Measurements from ENCODE around the gene ABCC4.

Gene ABCC4

DNA sequence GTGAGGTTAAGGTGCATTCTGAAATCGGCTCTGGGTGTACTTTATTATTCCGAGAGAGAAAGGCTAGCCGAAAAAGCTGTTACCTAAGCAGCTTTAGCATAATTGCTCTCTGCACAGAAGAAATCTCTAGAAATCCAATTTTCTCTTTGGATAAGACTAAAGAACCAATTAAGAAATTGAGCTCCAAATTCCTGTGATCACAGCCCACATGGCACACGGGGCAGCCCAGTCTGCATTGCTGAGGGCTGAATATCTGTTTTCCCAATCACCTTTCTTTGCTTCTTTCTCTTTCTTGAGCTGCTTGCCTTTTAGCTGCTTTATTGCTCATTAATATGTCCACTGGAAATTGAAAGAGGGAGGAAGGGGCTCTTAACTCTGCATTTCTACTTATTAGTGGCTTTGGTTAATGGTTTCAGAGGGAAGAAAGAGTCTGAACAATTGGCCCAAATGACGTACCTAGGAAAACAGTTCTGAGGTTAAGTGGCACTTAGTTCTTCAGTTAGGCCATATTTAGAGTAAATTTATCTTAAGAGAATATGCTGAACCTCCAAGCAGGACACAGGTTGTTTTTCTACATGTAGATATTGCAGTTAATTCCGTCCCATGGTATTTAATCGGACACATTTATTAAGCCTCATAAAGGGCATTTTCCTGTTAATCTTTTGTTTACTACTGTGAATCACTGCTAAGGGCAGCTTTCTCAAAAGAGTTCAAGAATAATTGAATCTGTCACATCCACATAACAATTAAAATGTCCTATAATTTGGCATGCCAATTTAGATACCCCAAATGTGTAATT, 265.7 kb downstream of the ABCC4 start:
- no peak for FAIRE-seq

DNA sequence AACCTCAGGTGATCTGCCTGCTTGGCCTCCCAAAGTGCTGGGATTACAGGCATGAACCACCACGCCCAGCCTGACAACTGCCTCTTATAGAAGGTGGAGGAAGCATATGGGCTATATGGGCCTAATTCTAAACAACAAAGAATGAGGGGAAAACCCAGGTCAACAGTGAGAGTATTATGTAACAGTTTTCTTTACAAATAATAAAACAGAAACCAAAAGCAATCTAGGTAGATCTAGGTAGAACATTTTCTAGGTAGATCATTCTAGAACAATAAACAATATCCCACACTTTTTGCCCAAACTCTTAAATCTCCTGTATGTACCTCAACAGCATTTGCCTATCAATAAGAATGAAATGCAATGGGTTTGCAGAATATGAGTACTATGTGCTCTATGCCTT, 267.4 kb downstream of the ABCC4 start:
- FAIRE-seq = no peak

- FAIRE-seq = no peak
Observed at GRCh38 chr13:95032121-95032520, 269.1 kb downstream of the ABCC4 start.

- FAIRE-seq = no peak
Observed at GRCh38 chr13:95030821-95031343, 270.4 kb downstream of the ABCC4 start.

- FAIRE-seq = peak; percentile 39
Observed at GRCh38 chr13:95027638-95028037, 273.6 kb downstream of the ABCC4 start.

DNA sequence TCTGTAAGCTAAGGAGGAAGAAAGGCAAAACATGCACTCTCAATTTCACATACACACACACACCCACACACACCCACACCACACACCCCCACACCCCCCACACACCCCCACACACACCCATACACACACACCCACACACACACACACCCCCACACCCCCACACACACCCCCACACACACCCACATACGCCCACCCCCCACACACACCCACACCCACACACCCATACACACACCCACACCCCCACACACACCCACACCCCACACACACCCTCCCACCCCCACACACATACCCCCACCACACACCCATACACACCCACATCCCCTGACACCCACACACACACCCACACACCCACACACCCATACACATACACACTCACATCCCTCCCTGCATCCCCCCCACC, 276.1 kb downstream of the ABCC4 start:
- FAIRE-seq = no peak

DNA sequence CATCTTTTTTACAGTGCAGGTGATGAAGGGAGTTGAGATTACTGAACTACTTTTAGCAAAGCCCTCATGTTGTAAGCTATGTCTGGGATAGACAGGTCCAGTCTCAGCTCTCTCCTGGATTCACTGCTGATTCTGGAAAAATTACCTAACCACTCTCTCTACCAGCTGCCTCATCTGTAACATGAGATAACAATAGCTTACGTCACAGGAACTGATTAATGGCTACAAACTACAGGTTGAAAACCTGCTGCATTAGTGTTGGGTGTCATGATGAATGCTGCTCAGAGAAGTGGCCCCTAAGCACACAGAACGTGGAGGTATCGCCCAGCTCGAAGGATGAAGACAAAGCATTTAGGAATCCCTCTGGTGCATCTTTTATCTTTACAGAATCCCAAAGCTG, 277.8 kb downstream of the ABCC4 start:
- FAIRE-seq = no peak

DNA sequence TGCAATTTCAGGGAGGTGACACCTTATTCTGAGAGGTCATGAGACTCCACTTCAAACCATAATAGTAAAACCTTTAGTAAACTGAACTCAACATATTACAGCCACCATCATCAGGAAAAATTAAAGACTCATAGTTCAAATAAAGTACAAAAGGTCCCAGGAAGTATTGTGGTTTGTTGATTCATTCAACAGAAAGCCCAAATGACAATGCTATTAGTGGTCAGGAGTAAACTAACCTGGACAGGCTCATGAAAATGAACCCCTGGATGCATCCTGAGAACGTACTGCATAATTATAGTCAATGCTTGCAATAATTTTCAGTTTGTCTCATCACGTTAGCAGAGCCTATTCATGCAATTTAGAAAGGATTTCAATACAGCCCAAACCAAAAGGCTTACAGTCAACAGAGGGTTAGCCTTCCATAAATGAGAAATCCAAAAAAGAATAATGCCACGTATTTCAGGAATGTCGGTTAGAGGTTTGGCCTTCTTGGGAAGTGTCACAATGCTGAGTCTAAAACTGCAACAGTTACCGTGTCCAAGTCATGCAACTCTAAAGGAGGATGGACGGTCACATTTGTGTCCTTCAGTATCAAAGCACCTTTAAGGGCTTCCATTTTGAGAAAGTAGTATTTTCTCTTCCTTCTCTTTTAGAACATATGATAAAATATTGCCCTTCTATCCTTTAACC, 280.8 kb downstream of the ABCC4 start:
- FAIRE-seq = no peak

GRCh38 chr13:95019886-95020285, 281.4 kb downstream of the ABCC4 start:
- no peak for FAIRE-seq

DNA sequence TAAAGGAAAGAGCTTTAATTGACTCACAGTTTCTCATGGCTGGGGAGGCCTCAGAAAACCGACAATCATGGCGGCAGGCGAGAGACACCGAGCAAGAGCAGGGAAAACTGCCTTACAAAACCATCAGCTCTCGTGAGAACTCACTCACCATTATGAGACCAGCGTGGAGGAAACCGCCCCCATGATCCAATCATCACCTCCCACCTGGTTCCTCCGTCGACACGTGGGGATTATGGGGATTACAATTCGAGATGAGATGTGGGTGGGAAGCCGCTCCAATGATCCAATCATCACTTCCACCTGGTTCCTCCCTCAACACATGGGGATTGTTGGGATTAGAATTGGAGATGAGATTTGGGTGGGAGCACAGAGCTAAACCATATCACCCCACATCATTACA, 293.9 kb downstream of the ABCC4 start:
- no peak for FAIRE-seq

- no peak for FAIRE-seq
Observed at GRCh38 chr13:95005300-95005699, 296.0 kb downstream of the ABCC4 start.

GRCh38 chr13:95003019-95003813, 298.0 kb downstream of the ABCC4 start:
- FAIRE-seq = no peak

DNA sequence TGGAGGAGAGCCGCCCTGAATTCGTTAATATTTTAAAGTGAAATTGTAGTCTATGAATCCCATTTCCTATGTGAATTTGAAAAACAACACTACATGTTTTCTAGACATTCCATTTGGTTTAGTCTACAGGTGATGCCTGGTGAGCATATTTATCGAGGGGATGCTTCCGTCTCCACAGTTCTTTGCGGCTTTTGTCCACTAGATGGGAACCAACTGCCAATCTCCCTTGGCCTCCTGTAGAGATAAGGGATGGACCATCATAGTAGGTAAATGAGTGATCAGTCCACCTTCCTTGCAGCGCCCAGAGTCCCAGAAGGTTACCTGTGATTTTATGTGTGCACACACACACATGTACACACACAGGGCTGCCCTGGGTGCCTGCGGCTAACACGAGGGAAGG, 299.1 kb downstream of the ABCC4 start:
- FAIRE-seq = no peak

GRCh38 chr13:94999871-95000270, 301.4 kb downstream of the ABCC4 start:
- no peak for FAIRE-seq

DNA sequence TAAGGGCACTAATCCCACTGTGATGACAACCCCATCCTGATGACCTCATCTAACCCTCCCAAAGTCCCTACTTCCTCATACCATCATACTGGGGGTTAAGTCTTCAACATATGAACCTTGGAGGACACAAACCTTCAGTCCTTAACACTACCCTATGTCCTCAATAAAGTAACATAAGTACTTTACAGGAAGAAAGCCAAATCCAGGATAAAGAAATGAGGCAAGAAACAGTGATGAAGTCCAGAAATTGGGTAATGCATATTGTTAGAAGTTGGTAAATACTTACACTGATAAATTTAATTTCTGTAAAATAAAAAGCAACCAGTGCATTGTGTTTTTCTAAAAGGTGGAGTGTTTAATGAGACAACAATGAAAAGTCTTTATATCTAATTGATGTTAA, 304.1 kb downstream of the ABCC4 start:
- FAIRE-seq = no peak

DNA sequence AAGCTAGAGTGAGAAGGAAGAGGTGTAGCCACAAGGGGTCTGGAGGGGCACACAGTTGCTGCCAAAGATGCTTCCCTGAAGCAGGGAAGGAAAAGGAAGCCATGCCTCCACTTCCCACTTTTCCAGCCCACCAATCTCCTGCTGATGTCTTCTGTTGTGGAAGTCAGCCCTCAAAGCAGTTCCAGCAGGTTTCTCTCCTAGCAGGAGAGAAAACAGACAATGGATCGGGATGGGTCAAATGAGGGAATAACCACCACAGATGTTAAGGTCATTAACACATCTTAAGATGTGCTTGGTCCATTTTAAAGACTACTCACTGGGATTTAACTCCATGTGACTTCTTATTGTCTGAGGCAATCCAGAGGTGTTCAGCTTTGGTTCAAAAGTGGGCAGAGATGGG, 304.8 kb downstream of the ABCC4 start:
- FAIRE-seq = no peak

DNA sequence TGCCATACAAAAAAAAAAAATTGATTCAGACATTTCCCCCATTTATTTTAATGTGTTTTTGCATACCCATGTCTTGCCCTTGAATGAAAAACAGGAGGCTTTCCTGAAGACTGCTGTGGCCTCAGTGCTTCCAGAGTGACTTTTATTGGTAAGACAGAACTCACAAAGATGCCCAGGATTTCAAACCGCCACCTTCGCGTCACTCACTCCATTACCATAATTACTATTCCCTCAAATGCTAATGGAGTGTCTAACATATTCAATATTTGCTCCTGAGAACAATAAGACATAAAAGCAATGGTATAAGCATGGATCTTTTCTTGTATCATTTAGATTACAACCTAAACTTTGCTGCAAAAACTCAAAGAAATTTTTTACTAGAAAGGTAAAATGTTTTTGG, 306.7 kb downstream of the ABCC4 start:
- no peak for FAIRE-seq

- FAIRE-seq = no peak
Observed at GRCh38 chr13:94993616-94994015, 307.6 kb downstream of the ABCC4 start.

GRCh38 chr13:94992036-94992960, 309.0 kb downstream of the ABCC4 start:
- FAIRE-seq = no peak

GRCh38 chr13:94988654-94989053, 312.6 kb downstream of the ABCC4 start:
- FAIRE-seq = no peak

DNA sequence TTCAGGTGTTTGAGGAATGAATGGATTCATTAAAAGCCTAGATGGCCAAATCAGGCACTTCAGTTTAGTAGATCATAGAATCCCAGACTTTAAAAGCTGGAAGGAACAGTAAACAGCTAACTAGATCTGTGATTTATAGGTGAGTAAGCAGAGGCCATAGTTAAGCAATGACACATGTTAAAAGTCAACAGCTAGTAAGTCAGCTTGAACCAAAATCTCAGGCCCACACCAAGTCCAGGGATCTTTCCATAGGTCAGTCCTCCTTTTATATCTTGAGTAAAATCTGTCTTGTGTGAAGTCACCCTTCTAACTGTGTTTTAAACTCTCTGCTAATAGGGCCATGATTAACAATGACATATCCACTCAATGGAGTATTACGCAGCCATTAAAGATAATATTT, 313.4 kb downstream of the ABCC4 start:
- no peak for FAIRE-seq

- FAIRE-seq = no peak
Observed at GRCh38 chr13:94987081-94987480, 314.2 kb downstream of the ABCC4 start.

Data from G401.6 (cell line).